ENCODE data around the gene CPNE5. TPM values are rescaled to one million over a fixed set of nuclear protein-coding genes. Genes with fewer than 3 reads are reported as not detected.

The CPNE5 gene
- total RNA-seq, 2 donors from 2014 or later: 0.85 to 1.6 TPM

DNA sequence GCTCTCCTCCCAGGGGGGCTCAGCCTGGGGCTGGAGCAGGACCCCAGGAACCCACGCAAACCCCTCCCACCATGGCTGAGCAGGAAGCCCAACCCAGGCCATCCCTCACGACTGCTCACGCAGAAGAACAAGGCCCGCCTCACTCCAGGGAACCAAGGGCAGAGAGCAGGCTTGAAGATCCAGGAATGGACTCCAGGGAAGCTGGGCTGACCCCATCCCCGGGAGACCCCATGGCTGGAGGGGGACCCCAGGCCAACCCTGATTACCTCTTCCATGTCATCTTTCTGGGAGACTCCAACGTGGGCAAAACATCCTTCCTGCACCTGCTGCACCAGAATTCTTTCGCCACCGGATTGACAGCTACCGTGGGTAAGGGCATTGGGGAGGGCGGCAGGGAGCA, 116.9 kb downstream of the CPNE5 start:
- no peaks in the 10 kb centered on the region for H3K27me3 ChIP-seq (replicated peaks; ENCODE audit: insufficient read depth)
- TF ChIP-seq, protein P1, sequence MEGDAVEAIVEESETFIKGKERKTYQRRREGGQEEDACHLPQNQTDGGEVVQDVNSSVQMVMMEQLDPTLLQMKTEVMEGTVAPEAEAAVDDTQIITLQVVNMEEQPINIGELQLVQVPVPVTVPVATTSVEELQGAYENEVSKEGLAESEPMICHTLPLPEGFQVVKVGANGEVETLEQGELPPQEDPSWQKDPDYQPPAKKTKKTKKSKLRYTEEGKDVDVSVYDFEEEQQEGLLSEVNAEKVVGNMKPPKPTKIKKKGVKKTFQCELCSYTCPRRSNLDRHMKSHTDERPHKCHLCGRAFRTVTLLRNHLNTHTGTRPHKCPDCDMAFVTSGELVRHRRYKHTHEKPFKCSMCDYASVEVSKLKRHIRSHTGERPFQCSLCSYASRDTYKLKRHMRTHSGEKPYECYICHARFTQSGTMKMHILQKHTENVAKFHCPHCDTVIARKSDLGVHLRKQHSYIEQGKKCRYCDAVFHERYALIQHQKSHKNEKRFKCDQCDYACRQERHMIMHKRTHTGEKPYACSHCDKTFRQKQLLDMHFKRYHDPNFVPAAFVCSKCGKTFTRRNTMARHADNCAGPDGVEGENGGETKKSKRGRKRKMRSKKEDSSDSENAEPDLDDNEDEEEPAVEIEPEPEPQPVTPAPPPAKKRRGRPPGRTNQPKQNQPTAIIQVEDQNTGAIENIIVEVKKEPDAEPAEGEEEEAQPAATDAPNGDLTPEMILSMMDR (IDR thresholded peaks at IDR 0.05): no peak
- no peak overlapping the region for H3K27ac ChIP-seq
- DNase-seq (ENCODE audit: low spot score) (no peak), ATAC-seq (ENCODE audit: insufficient number of reproducible peaks, low FRiP score, low read depth) (no peak)
- no peaks in the 10 kb centered on the region for H3K36me3 ChIP-seq
- H3K4me3 ChIP-seq: no peak overlapping the region
- no peaks in the 10 kb centered on the region for H3K4me1 ChIP-seq (ENCODE audit: control insufficient read depth in 1 of 2, low read depth in 2 of 2)
- no peaks in the 10 kb centered on the region for H3K9me3 ChIP-seq

DNA sequence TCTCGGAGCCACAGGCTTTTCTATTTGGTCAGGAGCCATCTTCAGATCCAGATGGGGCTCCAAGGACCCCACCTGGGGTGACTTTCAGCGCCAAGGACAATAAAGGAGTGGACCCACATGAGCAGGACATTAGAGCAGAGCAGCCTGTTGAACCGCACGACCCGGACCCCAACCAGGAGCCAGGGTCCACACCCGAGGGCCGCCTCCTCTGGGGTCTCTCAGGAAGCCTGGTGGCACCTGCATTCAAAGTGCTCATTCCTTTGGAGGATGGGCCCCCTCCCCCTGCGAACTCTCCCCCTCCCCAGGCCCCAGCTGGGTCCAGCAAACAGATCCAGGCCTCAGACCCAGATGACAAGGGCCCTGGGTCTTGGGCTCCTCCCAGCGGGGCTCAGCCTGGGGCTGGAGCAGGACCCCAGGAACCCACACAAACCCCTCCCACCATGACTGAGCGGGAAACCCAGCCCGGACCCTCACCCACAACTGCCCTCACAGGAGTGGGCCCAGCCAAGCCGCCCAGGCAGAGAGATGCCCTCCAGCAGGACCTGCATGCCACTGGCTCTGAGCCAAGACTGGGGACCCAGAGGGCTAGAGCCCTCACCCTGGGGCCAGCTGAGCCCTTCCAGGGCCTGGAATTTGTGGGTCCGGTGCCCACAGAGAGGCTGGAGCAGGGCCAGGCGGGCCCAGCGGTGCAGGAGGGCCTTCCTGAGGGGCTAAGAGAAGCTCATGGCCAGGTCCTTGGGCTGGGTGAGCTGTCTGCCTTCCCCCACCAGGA, 117.7 kb downstream of the CPNE5 start:
- no peak overlapping the region for H3K27ac ChIP-seq
- no peaks in the 10 kb centered on the region for H3K27me3 ChIP-seq (replicated peaks; ENCODE audit: insufficient read depth)
- H3K4me1 ChIP-seq (ENCODE audit: control insufficient read depth in 1 of 2, low read depth in 2 of 2): no peaks in the 10 kb centered on the region
- H3K36me3 ChIP-seq: no peaks in the 10 kb centered on the region
- no peaks in the 10 kb centered on the region for H3K9me3 ChIP-seq
- DNase-seq (ENCODE audit: low spot score) (no peak), ATAC-seq (ENCODE audit: insufficient number of reproducible peaks, low FRiP score, low read depth) (no peak)
- TF ChIP-seq, protein P1 (IDR thresholded peaks at IDR 0.05): no peak
- no peak overlapping the region for H3K4me3 ChIP-seq

DNA sequence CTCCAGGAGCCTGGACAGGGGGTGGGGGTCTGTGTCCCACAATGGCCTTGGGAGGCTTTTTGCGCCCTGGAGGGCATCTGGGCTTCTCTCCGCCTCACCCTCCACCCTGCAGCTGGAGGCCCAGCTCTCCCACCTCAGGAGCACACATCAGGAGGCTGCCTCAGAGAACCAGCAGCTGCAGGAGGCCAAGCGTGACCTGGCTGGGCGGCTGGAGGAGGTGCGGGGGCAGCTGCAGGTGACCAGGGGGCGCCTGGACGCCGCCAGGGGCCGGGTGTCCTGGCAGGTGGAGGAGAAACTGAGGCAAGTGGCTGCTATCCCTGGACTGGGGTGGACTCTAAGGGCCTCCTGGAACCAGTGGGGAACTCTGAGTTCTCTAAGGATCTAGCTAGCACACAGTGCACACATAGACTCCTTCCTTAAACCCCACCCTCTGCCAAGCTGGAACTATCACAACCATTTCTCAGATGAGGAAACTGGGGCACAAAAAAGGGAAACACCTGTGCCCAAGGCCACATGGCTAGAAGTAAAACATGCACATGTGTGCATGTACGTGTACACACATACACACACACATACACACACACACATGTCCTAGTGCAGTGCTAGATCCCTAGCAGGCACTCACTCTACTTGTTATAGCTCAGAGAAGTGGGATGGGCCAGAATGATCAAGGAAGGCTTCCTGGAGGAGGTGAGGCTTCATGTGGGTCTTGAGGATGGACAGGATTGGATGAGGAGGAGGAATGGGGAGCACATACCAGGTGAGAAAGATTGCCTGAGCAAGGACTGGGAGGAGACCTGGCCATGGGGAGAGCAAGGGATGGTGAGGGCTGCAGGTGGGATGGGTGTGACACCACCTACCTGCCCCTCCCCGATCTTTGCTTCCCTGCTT, 118.7 kb downstream of the CPNE5 start:
- no peaks in the 10 kb centered on the region for H3K27me3 ChIP-seq (replicated peaks; ENCODE audit: insufficient read depth)
- no peaks in the 10 kb centered on the region for H3K36me3 ChIP-seq
- H3K27ac ChIP-seq: no peak overlapping the region
- TF ChIP-seq, protein P1 (IDR thresholded peaks at IDR 0.05): no peak
- ATAC-seq (ENCODE audit: insufficient number of reproducible peaks, low FRiP score, low read depth) (no peak), DNase-seq (ENCODE audit: low spot score) (no peak)
- no peaks in the 10 kb centered on the region for H3K4me1 ChIP-seq (ENCODE audit: control insufficient read depth in 1 of 2, low read depth in 2 of 2)
- H3K9me3 ChIP-seq: no peaks in the 10 kb centered on the region
- H3K4me3 ChIP-seq: no peak overlapping the region

DNA sequence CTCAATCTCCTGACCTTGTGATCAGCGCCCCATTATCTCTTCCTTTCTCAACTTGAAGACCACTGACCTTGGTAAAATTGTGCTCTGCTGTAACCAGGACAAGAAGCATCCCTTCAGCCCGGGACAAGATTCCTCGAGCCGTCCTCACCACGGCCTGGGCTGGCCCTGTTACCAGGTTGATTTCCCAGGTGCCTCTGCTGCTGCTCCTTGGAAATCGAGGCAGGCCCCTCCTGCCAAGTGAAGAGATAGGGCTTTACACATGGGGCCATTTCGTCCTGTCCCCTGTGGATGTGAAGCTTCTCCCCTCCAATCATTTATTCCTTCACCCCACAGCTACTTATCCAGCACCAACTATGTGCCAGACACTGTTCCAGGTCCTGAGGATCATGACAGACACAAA, 120.1 kb downstream of the CPNE5 start:
- Histone ChIP-seq H3K36me3 (no peaks in the 10 kb centered on the region), H3K4me1 (ENCODE audit: control insufficient read depth in 1 of 2, low read depth in 2 of 2) (no peaks in the 10 kb centered on the region), H3K4me3 (no peak overlapping the region), H3K27ac (no peak overlapping the region), H3K9me3 (no peaks in the 10 kb centered on the region), H3K27me3 (replicated peaks; ENCODE audit: insufficient read depth) (no peaks in the 10 kb centered on the region)
- DNase-seq (ENCODE audit: low spot score) (no peak), ATAC-seq (ENCODE audit: insufficient number of reproducible peaks, low FRiP score, low read depth) (no peak)
- TF ChIP-seq, protein P1 (IDR thresholded peaks at IDR 0.05): no peak

DNA sequence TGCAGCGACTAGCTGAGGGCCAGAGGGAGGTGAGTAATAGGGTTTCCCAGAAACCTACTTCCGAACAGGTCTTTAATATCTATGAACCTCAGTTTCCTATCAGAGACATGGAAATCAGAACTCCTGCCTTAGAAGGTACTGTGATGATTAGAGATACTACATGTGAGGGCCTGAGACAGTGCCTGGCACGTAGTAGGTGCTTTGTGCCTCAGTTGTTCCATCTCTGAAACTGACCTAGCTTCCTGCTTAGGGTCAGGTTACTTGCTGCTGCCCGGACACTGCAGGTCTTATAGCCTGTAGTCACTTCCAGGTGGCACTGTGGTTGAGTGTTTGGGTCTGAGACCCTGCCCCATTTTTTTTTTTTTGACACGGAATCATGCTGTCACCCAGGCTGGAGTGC, 120.7 kb downstream of the CPNE5 start:
- H3K9me3 ChIP-seq: no peaks in the 10 kb centered on the region
- no peaks in the 10 kb centered on the region for H3K27me3 ChIP-seq (replicated peaks; ENCODE audit: insufficient read depth)
- DNase-seq (ENCODE audit: low spot score) (no peak), ATAC-seq (ENCODE audit: insufficient number of reproducible peaks, low FRiP score, low read depth) (no peak)
- no peak overlapping the region for H3K27ac ChIP-seq
- no peaks in the 10 kb centered on the region for H3K36me3 ChIP-seq
- H3K4me3 ChIP-seq: no peak overlapping the region
- no peaks in the 10 kb centered on the region for H3K4me1 ChIP-seq (ENCODE audit: control insufficient read depth in 1 of 2, low read depth in 2 of 2)
- TF ChIP-seq, protein P1 (IDR thresholded peaks at IDR 0.05): no peak
